NOMO-1 treated with dmso at 0.1 percent for 144 hours (cell line): ENCODE results near the gene BRCC3.
"Not testable (repeated sequence)": the region's sequence is repeated elsewhere in the genome, so short reads cannot be mapped to it uniquely, and the experiment has no call there.

Source experiments
- DNase-seq: peaks from one replicate; lab custom pipeline; 2025; ENCODE audit not compliant: unreplicated experiment; lab: John Stamatoyannopoulos, UW

BRCC3 gene

DNA sequence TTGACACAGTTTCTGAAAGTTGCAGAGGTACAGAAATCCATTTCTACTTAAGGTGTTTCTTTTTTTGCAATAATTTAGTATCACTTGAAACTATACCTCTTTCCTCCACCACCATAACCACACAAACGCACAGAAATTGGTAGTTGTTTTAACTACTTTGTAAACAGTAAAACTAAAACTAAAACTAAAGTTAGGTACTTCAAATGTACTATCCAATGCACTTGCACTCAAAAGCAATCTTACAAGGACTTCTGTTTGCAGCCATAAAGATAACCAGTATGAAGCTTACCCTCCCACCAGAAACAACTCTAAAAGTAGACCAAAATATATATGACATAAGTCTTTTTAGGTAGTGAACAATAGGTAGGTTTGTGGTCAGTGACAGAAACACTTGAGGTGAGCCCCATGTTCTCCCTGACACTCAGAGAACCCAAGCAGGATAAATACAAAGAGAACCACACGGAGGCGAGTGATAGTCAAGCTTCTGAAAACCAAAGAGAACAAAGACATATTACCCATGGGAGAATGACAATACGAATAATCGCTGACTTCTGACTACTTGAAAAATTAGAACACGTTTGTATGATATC, 72.7 kb downstream of the BRCC3 start:
- DNase-seq = no peak

GRCh38 chrX:155144926-155145325, 73.6 kb downstream of the BRCC3 start:
- DNase-seq = no peak

DNA sequence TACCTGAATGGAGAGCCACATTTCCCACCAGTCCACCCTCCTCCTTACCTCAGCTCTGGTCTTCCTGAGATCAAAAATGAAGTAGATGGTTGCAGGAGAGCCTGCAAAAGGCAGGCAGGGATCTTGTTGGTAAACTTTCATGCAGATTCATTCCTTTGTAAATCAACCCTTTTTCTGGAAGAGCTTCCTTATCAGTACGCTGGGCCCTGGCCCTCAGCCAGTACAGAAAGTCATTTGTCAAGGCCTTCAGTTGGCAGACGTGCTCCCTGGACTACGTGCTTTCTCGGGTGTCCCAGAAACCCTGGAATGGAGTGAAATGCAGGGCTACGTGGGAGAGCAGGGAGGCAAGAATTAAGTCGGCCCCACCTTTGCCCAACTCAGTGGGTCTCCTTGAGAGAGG, 76.3 kb downstream of the BRCC3 start:
- DNase-seq = not testable (repeated sequence)

GRCh38 chrX:155148166-155148565, 76.9 kb downstream of the BRCC3 start:
- DNase-seq = not testable (repeated sequence)

DNA sequence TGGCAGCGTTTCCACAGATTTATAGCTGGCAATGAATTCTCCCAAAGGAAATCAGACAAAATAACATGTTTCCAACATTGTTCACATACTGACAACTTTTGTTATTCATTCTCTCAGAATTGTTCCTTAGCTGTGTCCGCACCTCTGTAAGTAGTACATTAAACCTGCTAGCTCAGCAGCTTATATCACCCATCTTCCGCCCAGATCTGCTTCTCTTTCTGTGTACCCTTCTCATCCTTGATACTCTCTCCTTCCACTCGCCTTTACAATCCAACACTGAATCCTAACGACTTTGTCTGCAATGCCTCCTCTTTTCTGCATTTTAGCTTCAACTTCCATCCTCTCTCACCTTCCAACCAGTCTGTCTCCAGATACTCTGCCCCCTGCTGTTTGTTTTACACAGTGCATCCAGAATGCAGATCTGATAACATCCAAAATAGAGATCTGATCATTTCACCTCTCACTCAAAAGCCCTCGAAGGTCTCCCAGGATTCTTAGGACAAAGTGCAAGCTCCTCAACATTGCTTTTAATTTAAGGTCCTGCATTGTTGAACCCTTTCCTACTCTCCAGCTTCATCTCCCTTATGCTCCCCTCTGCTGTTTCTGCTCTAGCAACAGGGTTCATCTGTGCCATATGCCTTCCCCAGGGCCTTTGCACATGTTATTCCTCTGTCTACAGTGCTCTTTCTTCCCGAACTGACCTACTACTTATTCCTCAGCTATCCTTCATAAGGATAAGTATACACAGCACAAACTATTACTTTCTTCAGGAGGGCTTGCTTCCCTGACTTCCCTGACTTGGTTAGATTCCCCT, 77.6 kb downstream of the BRCC3 start:
- no peak for DNase-seq

DNA sequence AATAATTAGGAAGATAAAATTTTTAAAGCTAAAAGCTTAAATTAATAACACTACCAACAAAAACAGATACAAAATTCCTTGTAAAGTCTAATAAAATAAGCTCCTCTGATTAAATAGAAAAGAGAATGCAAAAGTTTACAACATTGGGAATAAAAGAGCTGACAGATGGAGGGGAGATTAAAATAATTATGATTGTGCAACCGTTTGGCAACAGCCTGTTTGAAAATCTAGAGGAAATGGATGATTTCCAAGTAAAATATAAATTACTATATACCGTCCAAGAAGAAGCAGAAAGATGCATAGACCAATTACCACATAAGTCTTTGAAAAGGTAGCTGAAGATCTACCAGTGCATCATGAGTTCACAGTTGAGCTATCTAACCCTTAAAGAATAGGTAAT, 98.6 kb downstream of the BRCC3 start:
- DNase-seq = no peak
